Upper lobe of left lung (tissue), 6 donors: ENCODE results near the gene NF2. TPM values are rescaled to one million over a fixed set of nuclear protein-coding genes. Genes with fewer than 3 reads are reported as not detected.

Experiments used
- ATAC-seq, 2 donors: fragments of 200-7000 bp; cut with Tn5 transposase; one replicate each; pipeline ENCODE4 v1.9.1; 2022; ENCODE audit warnings: mild to moderate bottlenecking in 2 of 2, moderate library complexity in 2 of 2; ENCODE audit not compliant: low FRiP score in 2 of 2
- DNase-seq, 2 donors: peaks; one replicate each; pipeline ENCODE4 v3.0.0-alpha.2; 2019 to 2020
- H3K27ac ChIP-seq, 4 donors: fragments of 200-600 bp; sonication (generic); one replicate each; pipeline ENCODE4 v1.5.1; 2016 to 2019
- H3K27me3 ChIP-seq, 4 donors: fragments of 200-600 bp; sonication (generic); one replicate each; pipeline ENCODE4 v1.5.1; 2017 to 2019
- H3K36me3 ChIP-seq, 4 donors: fragments of 200-600 bp; sonication (generic); one replicate each; pipeline ENCODE4 v1.5.1; 2016 to 2019
- H3K4me1 ChIP-seq, 4 donors: fragments of 200-600 bp; sonication (generic); one replicate each; pipeline ENCODE4 v1.5.1; 2018 to 2019
- H3K4me3 ChIP-seq, 4 donors: fragments of 200-600 bp; sonication (generic); one replicate each; pipeline ENCODE4 v1.5.1; 2017 to 2019; ENCODE audit warnings: mild to moderate bottlenecking in 2 of 4, moderate library complexity in 1 of 4
- H3K9me3 ChIP-seq, 4 donors: fragments of 200-600 bp; sonication (generic); one replicate each; pipeline ENCODE4 v1.5.1; 2018 to 2019
- CTCF ChIP-seq, 6 experiments: fragments of 450-650 bp in 4 of 6; fragments of 200-600 bp in 2 of 6; sonication (generic) in 2 of 6; IDR thresholded peaks; one replicate each; pipeline ENCODE4 v1.5.1; 2016 to 2019; ENCODE audit warnings: antibody characterized with exemption in 6 of 6
- EP300 ChIP-seq, 4 donors: sonication (generic); formaldehyde crosslinking; IDR thresholded peaks; one replicate each; pipeline ENCODE4 v1.5.1; 2017; ENCODE audit warnings: antibody characterized with exemption in 4 of 4, control low read depth in 2 of 4
- POLR2A ChIP-seq, 4 donors: fragments of 450-650 bp; IDR thresholded peaks; one replicate each; pipeline ENCODE4 v1.5.1; 2016 to 2017; ENCODE audit warnings: antibody characterized with exemption in 4 of 4, mild to moderate bottlenecking in 2 of 4
- POLR2AphosphoS5 ChIP-seq, 2 donors: sonication (generic); formaldehyde crosslinking; IDR thresholded peaks; one replicate each; pipeline ENCODE4 v1.5.1; 2017; ENCODE audit warnings: antibody characterized with exemption in 2 of 2
- WGBS, 2 donors: methylation state at CpG; one replicate each; pipeline ENCODE4 v1.1.5; 2017 to 2018; 5-methylcytosine and 5-hydroxymethylcytosine counted together
- total RNA-seq, 6 donors: library from RNA; depleted of rRNA in 4 of 6; stranded (reverse); fragments of >200 nt in 4 of 6; gene quantifications; one replicate each; pipeline versions ENCODE4 v1.1.0 to v1.2.1, GENCODE V29; 2016 to 2021
- donor health status: DM: no; HTN: no; CAD: no; lungs with moderate emphysema.
- donor health status: DM: no; HTN: yes; CAD: no; lungs with severe emphysema.

The NF2 gene
- total RNA-seq, 6 donors from 2014 or later, result 31.2 to 43.8 (median 41.3) TPM

- peak; percentile 76 for ATAC-seq
Observed at GRCh38 chr22:29625090-29625825, 21.8 kb downstream of the NF2 start.

GRCh38 chr22:29626497-29627195 lies 23.2 kb downstream of the NF2 start:
- H3K9me3 ChIP-seq, result no peaks in the 10 kb centered on the region
- H3K4me1 ChIP-seq, result peaks cover 32 to 50% (median 44%) of the 10 kb centered on the region in 4 donors
- no peak for ATAC-seq
- no peaks in the 10 kb centered on the region for H3K36me3 ChIP-seq
- WGBS, 2 donors, result 86% methylated on average over 3 of the region's 3 CpGs
- TF ChIP-seq POLR2AphosphoS5 (IDR thresholded peaks at IDR 0.05) (no peak), EP300 (IDR thresholded peaks at IDR 0.05) (no peak), CTCF (IDR thresholded peaks at IDR 0.05) (no peak), POLR2A (IDR thresholded peaks at IDR 0.05) (no peak)
- DNase-seq, result no peak
- no peak overlapping the region for H3K4me3 ChIP-seq
- H3K27me3 ChIP-seq, result no peaks in the 10 kb centered on the region
- H3K27ac ChIP-seq, result no peak overlapping the region

More at GRCh38 chr22:29625090-29625825, 21.8 kb downstream of the NF2 start:
- peak in 1 of 2 donors; percentile 60 for DNase-seq
- Histone ChIP-seq H3K4me1 (peaks cover 36 to 52% (median 41%) of the 10 kb centered on the region in 4 donors), H3K36me3 (no peaks in the 10 kb centered on the region), H3K4me3 (no peak overlapping the region), H3K9me3 (no peaks in the 10 kb centered on the region), H3K27ac (no peak overlapping the region), H3K27me3 (no peaks in the 10 kb centered on the region)
- WGBS, 2 donors, result 69 to 78% methylated on average over 12 of the region's 12 CpGs
- TF ChIP-seq EP300 (IDR thresholded peaks at IDR 0.05) (no peak), POLR2AphosphoS5 (IDR thresholded peaks at IDR 0.05) (no peak), POLR2A (IDR thresholded peaks at IDR 0.05) (no peak), CTCF (IDR thresholded peaks at IDR 0.05) (peak; percentile 63 to 80 (median 73))

DNA sequence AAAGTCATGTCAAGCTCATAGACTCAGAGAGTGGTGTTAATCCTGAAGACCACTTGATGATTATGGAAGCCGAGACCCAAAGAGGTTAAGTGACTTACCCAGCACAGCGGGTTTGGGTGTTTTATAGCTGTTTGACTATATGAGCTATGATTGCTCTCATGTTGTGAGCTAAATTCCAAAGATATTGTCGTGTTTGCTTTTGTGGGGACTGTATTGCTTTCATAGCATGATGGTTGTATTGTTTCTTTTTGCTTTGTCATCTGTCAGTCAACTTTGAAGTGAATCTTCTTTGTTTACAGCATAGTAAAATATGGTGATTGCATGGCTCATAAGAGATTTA lies 23.7 kb downstream of the NF2 start:
- ATAC-seq, result no peak
- TF ChIP-seq CTCF (IDR thresholded peaks at IDR 0.05) (no peak), POLR2A (IDR thresholded peaks at IDR 0.05) (no peak), EP300 (IDR thresholded peaks at IDR 0.05) (no peak), POLR2AphosphoS5 (IDR thresholded peaks at IDR 0.05) (no peak)
- H3K4me3 ChIP-seq, result no peak overlapping the region
- 74 to 83% methylated on average over 3 of the region's 3 CpGs for WGBS, 2 donors
- H3K4me1 ChIP-seq, result peaks cover 26 to 45% (median 39%) of the 10 kb centered on the region in 4 donors
- H3K9me3 ChIP-seq, result no peaks in the 10 kb centered on the region
- no peak for DNase-seq
- H3K27ac ChIP-seq, result no peak overlapping the region
- no peaks in the 10 kb centered on the region for H3K36me3 ChIP-seq
- H3K27me3 ChIP-seq, result no peaks in the 10 kb centered on the region

- WGBS, 2 donors, result 81 to 88% methylated on average over 10 of the region's 10 CpGs
- Histone ChIP-seq H3K27me3 (no peaks in the 10 kb centered on the region), H3K9me3 (no peaks in the 10 kb centered on the region), H3K27ac (no peak overlapping the region), H3K4me1 (peaks cover 13 to 28% (median 26%) of the 10 kb centered on the region in 4 donors), H3K36me3 (no peaks in the 10 kb centered on the region), H3K4me3 (no peak overlapping the region)
- no peak for DNase-seq
- TF ChIP-seq CTCF (IDR thresholded peaks at IDR 0.05) (no peak), EP300 (IDR thresholded peaks at IDR 0.05) (no peak), POLR2A (IDR thresholded peaks at IDR 0.05) (no peak), POLR2AphosphoS5 (IDR thresholded peaks at IDR 0.05) (no peak)
- no peak for ATAC-seq
Observed at GRCh38 chr22:29628996-29629902, 25.8 kb downstream of the NF2 start.
